Uterus (tissue), 2 donors: ENCODE measurements around the gene KTN1.

ENCODE experiments used
- POLR2A ChIP-seq, 2 donors: fragments of 450-650 bp; IDR thresholded peaks; one replicate each; pipeline ENCODE4 v1.6.1; 2016; ENCODE audit warnings: antibody characterized with exemption in 2 of 2, mild to moderate bottlenecking in 1 of 2, moderate library complexity in 1 of 2
- TF ChIP-seq, protein P1 (sequence below), 4 experiments: fragments of 200-600 bp in 2 of 4; fragments of 450-650 bp in 2 of 4; sonication (generic) in 2 of 4; IDR thresholded peaks; one replicate each; pipeline ENCODE4 v1.5.1; 2016 to 2019; ENCODE audit warnings: antibody characterized with exemption in 4 of 4, mild to moderate bottlenecking in 2 of 4, moderate library complexity in 1 of 4

DNA sequence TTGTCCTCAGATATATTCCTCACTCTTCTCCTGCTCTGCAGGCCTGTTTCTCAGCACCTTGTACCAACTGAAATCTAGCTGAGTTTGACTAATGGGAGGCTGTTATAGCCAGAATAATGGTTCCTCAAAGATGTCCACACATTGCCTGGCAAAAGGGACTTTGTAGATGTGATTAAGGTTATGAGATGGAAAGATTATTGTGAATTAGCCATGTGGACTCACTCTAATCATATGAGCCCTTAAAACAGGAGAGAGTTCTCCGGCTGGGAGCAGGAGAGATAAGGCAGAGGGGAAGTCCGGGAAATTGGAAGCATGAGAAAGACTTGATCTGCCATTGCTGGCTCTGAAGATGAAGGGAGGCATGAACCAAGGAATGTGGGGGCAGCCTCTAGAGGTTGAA, 40.0 kb upstream of the KTN1 start:
- TF ChIP-seq, protein P1, sequence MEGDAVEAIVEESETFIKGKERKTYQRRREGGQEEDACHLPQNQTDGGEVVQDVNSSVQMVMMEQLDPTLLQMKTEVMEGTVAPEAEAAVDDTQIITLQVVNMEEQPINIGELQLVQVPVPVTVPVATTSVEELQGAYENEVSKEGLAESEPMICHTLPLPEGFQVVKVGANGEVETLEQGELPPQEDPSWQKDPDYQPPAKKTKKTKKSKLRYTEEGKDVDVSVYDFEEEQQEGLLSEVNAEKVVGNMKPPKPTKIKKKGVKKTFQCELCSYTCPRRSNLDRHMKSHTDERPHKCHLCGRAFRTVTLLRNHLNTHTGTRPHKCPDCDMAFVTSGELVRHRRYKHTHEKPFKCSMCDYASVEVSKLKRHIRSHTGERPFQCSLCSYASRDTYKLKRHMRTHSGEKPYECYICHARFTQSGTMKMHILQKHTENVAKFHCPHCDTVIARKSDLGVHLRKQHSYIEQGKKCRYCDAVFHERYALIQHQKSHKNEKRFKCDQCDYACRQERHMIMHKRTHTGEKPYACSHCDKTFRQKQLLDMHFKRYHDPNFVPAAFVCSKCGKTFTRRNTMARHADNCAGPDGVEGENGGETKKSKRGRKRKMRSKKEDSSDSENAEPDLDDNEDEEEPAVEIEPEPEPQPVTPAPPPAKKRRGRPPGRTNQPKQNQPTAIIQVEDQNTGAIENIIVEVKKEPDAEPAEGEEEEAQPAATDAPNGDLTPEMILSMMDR (IDR thresholded peaks at IDR 0.05): no peak
- TF ChIP-seq POLR2A (IDR thresholded peaks at IDR 0.05): no peak
